Kidney tubule cell (primary cell): Measurements from ENCODE around the gene SLC11A2.
"Not testable (repeated sequence)": the region's sequence is repeated elsewhere in the genome, so short reads cannot be mapped to it uniquely, and the experiment has no call there.

Source experiments
- DNase-seq: peaks from one replicate; pipeline ENCODE4 v3.0.0-alpha.2; 2018; ENCODE audit warnings: low spot score

Gene SLC11A2

GRCh38 chr12:50990147-50990727, 35.9 kb downstream of the SLC11A2 start:
- DNase-seq, result no peak

- no peak for DNase-seq
These were observed 37.3 kb downstream of the SLC11A2 start for GRCh38 chr12:50988871-50989270.

GRCh38 chr12:50988051-50988450, 38.1 kb downstream of the SLC11A2 start:
- no peak for DNase-seq

GRCh38 chr12:50986966-50987737, 39.0 kb downstream of the SLC11A2 start:
- DNase-seq, result peak; percentile 40

- DNase-seq, result peak; percentile 73
These were observed 40.9 kb downstream of the SLC11A2 start for GRCh38 chr12:50985322-50985721.

- no peak for DNase-seq
These were observed 41.4 kb downstream of the SLC11A2 start for GRCh38 chr12:50984586-50985298.

GRCh38 chr12:50981319-50982239, 44.6 kb downstream of the SLC11A2 start:
- DNase-seq, result no peak

GRCh38 chr12:50980545-50980944, 45.6 kb downstream of the SLC11A2 start:
- DNase-seq, result no peak

GRCh38 chr12:50979369-50980052, 46.7 kb downstream of the SLC11A2 start:
- DNase-seq, result no peak

- no peak for DNase-seq
These were observed 54.2 kb downstream of the SLC11A2 start for GRCh38 chr12:50971946-50972345.

GRCh38 chr12:50964432-50964831, 61.8 kb downstream of the SLC11A2 start:
- no peak for DNase-seq

GRCh38 chr12:50961708-50962107, 64.5 kb downstream of the SLC11A2 start:
- no peak for DNase-seq

GRCh38 chr12:50960130-50960529, 66.1 kb downstream of the SLC11A2 start:
- no peak for DNase-seq

- DNase-seq, result no peak
These were observed 70.5 kb downstream of the SLC11A2 start for GRCh38 chr12:50955697-50956096.

- no peak for DNase-seq
These were observed 70.9 kb downstream of the SLC11A2 start for GRCh38 chr12:50955288-50955687.

- DNase-seq, result not testable (repeated sequence)
These were observed 71.4 kb downstream of the SLC11A2 start for GRCh38 chr12:50954789-50955188.

GRCh38 chr12:50953047-50953446, 73.1 kb downstream of the SLC11A2 start:
- no peak for DNase-seq

- no peak for DNase-seq
These were observed 73.7 kb downstream of the SLC11A2 start, which contains the start of gene HIGD1C for GRCh38 chr12:50952510-50952909. Gene HIGD1C (plus strand): TSS chr12:50952544. CDS start chr12:50953999, 1,455 bp downstream.

GRCh38 chr12:50951112-50951511, 75.1 kb downstream of the SLC11A2 start:
- DNase-seq, result no peak

- DNase-seq, result no peak
These were observed 76.3 kb downstream of the SLC11A2 start for GRCh38 chr12:50949801-50950302.

GRCh38 chr12:50948798-50949197, 77.4 kb downstream of the SLC11A2 start:
- no peak for DNase-seq
